ENCODE results near the gene SLC37A3. TPM values are rescaled to one million over a fixed set of nuclear protein-coding genes. Genes with fewer than 3 reads are reported as not detected.

SLC37A3 gene
- total RNA-seq, 8 experiments from 2014 or later, result 32.0 to 61.2 (median 38.2) TPM

- 88 to 100% (median 98%) methylated on average over 3 to 15 of the region's 31 CpGs; no CpG with 5 or more reads in 3 of the 10 experiments for WGBS, 10 experiments
- in situ Hi-C loops (cut with MboI; ENCODE audit: low pct_unique_long_range_greater_than_20kb in 2 of 9, low sequenced_read_pairs in 9 of 9, unreplicated experiment in 9 of 9), result no loop called here
- H3K27ac ChIP-seq, result no peak overlapping the region
- H3K4me3 ChIP-seq, result no peak overlapping the region
- H3K4me1 ChIP-seq (replicated peaks in 1 of 2), result no peaks in the 10 kb centered on the region
- no peak for ATAC-seq (replicated peaks in 6 of 8)
Observed at GRCh38 chr7:140292438-140292837, 105.9 kb downstream of the SLC37A3 start.

- H3K4me3 ChIP-seq, result no peak overlapping the region
- no peak overlapping the region for H3K27ac ChIP-seq
- ATAC-seq (replicated peaks in 6 of 8), result peak in 1 of 8 experiments; percentile 41
- no peaks in the 10 kb centered on the region for H3K4me1 ChIP-seq (replicated peaks in 1 of 2)
- in situ Hi-C loops (cut with MboI; ENCODE audit: low pct_unique_long_range_greater_than_20kb in 2 of 9, low sequenced_read_pairs in 9 of 9, unreplicated experiment in 9 of 9), result no loop called here
- WGBS, 10 experiments, result 40 to 100% (median 91%) methylated on average over 1 to 6 of the region's 6 CpGs; no CpG with 5 or more reads in 4 of the 10 experiments
Observed at GRCh38 chr7:140289804-140290203, 108.5 kb downstream of the SLC37A3 start.

- H3K27ac ChIP-seq, result no peak overlapping the region
- H3K4me3 ChIP-seq, result no peak overlapping the region
- no peak for ATAC-seq (replicated peaks in 6 of 8)
- in situ Hi-C loops (cut with MboI; ENCODE audit: low pct_unique_long_range_greater_than_20kb in 2 of 9, low sequenced_read_pairs in 9 of 9, unreplicated experiment in 9 of 9), result no loop called here
- 80 to 100% (median 80%) methylated on average over 1 of the region's 3 CpGs; no CpG with 5 or more reads in 7 of the 10 experiments for WGBS, 10 experiments
- H3K4me1 ChIP-seq (replicated peaks in 1 of 2), result no peaks in the 10 kb centered on the region
Observed at GRCh38 chr7:140287988-140288387, 110.3 kb downstream of the SLC37A3 start.

GRCh38 chr7:140285938-140286337 lies 112.4 kb downstream of the SLC37A3 start:
- in situ Hi-C loops (cut with MboI; ENCODE audit: low pct_unique_long_range_greater_than_20kb in 2 of 9, low sequenced_read_pairs in 9 of 9, unreplicated experiment in 9 of 9), result no loop called here
- no peak overlapping the region for H3K27ac ChIP-seq
- no peak overlapping the region for H3K4me3 ChIP-seq
- 8 to 83% (median 72%) methylated on average over 1 to 6 of the region's 6 CpGs; no CpG with 5 or more reads in 2 of the 10 experiments for WGBS, 10 experiments
- no peaks in the 10 kb centered on the region for H3K4me1 ChIP-seq (replicated peaks in 1 of 2)
- no peak for ATAC-seq (replicated peaks in 6 of 8)

- 29 to 100% (median 89%) methylated on average over 1 of the region's 1 CpG; no CpG with 5 or more reads in 3 of the 10 experiments for WGBS, 10 experiments
- H3K27ac ChIP-seq, result no peak overlapping the region
- no peak for ATAC-seq (replicated peaks in 6 of 8)
- H3K4me1 ChIP-seq (replicated peaks in 1 of 2), result no peaks in the 10 kb centered on the region
- in situ Hi-C loops (cut with MboI; ENCODE audit: low pct_unique_long_range_greater_than_20kb in 2 of 9, low sequenced_read_pairs in 9 of 9, unreplicated experiment in 9 of 9), result no loop called here
- H3K4me3 ChIP-seq, result no peak overlapping the region
Observed at GRCh38 chr7:140284062-140284461, 114.3 kb downstream of the SLC37A3 start.

Other genes starting within 250 kb of the SLC37A3 start
- gene KDM7A, start 221.5 kb downstream of the SLC37A3 start, total RNA-seq, result 10 to 100 TPM in 3 of 8 experiments, 1 to 10 TPM in 5; 8.6 to 15.5 (median 9.8) TPM
- not detected for gene RAB19, start 5.5 kb upstream of the SLC37A3 start, total RNA-seq
- 100 to 1,000 TPM in 2 of 8 experiments, 10 to 100 TPM in 6; 66.2 to 114 (median 94.8) TPM for gene MKRN1, start 81.0 kb upstream of the SLC37A3 start, total RNA-seq
- 10 to 100 TPM in 7 of 8 experiments, 1 to 10 TPM in 1; 5.6 to 56.3 (median 28.6) TPM for gene DENND2A, start 242.3 kb upstream of the SLC37A3 start, total RNA-seq

All from motor neuron (in vitro differentiated cells).